ENCODE data around the gene AFG3L2. TPM values are rescaled to one million over a fixed set of nuclear protein-coding genes. Genes with fewer than 3 reads are reported as not detected.
A peak's percentile ranks its signal among the peaks of the same experiment; 100 is the strongest.

Gene AFG3L2
- total and polyA plus RNA-seq, 3 donors from 2014 or later, result 47.6 to 63.6 (median 57.4) TPM

- no peak for DNase-seq
- Histone ChIP-seq H3K9me3 (no peaks in the 10 kb centered on the region), H3K36me3 (ENCODE audit: low read depth, missing control alignments) (no peaks in the 10 kb centered on the region), H3K4me1 (peaks cover 15% of the 10 kb centered on the region), H3K27me3 (no peaks in the 10 kb centered on the region), H3K4me3 (peak overlapping the region; percentile 72 to 87), H3K27ac (peak overlapping the region; percentile 76 to 99)
- TF ChIP-seq CTCF (IDR thresholded peaks at IDR 0.05) (no peak), POLR2A (IDR thresholded peaks at IDR 0.05) (peak; percentile 71)
- WGBS, 2 donors, result 2 to 14% methylated on average over 11 to 30 of the region's 30 CpGs
- intact Hi-C loops (cut with DNase I; ENCODE audit: low total_unique reads), result loop anchor here (5.0 kb wide), 1 partner anchor 280 kb away; the partner anchor contains the start of gene SPIRE1
Observed at GRCh38 chr18:12377556-12378197, 650 bp upstream of the AFG3L2 start.

- H3K27ac ChIP-seq, result peak overlapping the region; percentile 90 to 99
- TF ChIP-seq CTCF (IDR thresholded peaks at IDR 0.05), result no peak
- TF ChIP-seq POLR2A (IDR thresholded peaks at IDR 0.05), result no peak
- H3K4me1 ChIP-seq, result peaks cover 20% of the 10 kb centered on the region
- H3K9me3 ChIP-seq, result no peaks in the 10 kb centered on the region
- H3K4me3 ChIP-seq, result peak overlapping the region; percentile 72 to 87
- peak; percentile 35 for DNase-seq
- no peaks in the 10 kb centered on the region for H3K36me3 ChIP-seq (ENCODE audit: low read depth, missing control alignments)
- WGBS, 2 donors, result 12 to 14% methylated on average over 28 to 42 of the region's 42 CpGs
- no peaks in the 10 kb centered on the region for H3K27me3 ChIP-seq
- intact Hi-C loops (cut with DNase I; ENCODE audit: low total_unique reads), result loop anchor here (5.0 kb wide), 1 partner anchor 281 kb away; the partner anchor contains the start of gene SPIRE1
Observed at GRCh38 chr18:12376034-12376753, 833 bp downstream of the AFG3L2 start.

GRCh38 chr18:12374401-12374800 lies 2.6 kb downstream of the AFG3L2 start:
- H3K4me3 ChIP-seq, result no peak overlapping the region
- TF ChIP-seq CTCF (IDR thresholded peaks at IDR 0.05) (no peak), POLR2A (IDR thresholded peaks at IDR 0.05) (no peak)
- intact Hi-C loops (cut with DNase I; ENCODE audit: low total_unique reads), result no loop called here
- no peak overlapping the region for H3K27ac ChIP-seq
- H3K4me1 ChIP-seq, result peaks cover 20% of the 10 kb centered on the region
- H3K36me3 ChIP-seq (ENCODE audit: low read depth, missing control alignments), result no peaks in the 10 kb centered on the region
- no peaks in the 10 kb centered on the region for H3K9me3 ChIP-seq
- WGBS, 2 donors, result 80 to 86% methylated on average over 6 of the region's 6 CpGs
- no peaks in the 10 kb centered on the region for H3K27me3 ChIP-seq
- DNase-seq, result no peak

- H3K4me1 ChIP-seq, result peaks cover 20% of the 10 kb centered on the region
- H3K36me3 ChIP-seq (ENCODE audit: low read depth, missing control alignments), result no peaks in the 10 kb centered on the region
- TF ChIP-seq POLR2A (IDR thresholded peaks at IDR 0.05) (no peak), CTCF (IDR thresholded peaks at IDR 0.05) (no peak)
- H3K27me3 ChIP-seq, result no peaks in the 10 kb centered on the region
- no peak overlapping the region for H3K4me3 ChIP-seq
- no peaks in the 10 kb centered on the region for H3K9me3 ChIP-seq
- 64% methylated on average over 2 of the region's 2 CpGs for WGBS, 2 donors
- H3K27ac ChIP-seq, result peak overlapping the region in 1 of 2 donors; percentile 1
- intact Hi-C loops (cut with DNase I; ENCODE audit: low total_unique reads), result no loop called here
- DNase-seq, result no peak
Observed at GRCh38 chr18:12373771-12374116, 3.3 kb downstream of the AFG3L2 start.
